Measurements from ENCODE around the gene SSTR5. TPM values are rescaled to one million over a fixed set of nuclear protein-coding genes. Genes with fewer than 3 reads are reported as not detected.
A peak's percentile ranks its signal among the peaks of the same experiment; 100 is the strongest.

The SSTR5 gene
- polyA plus RNA-seq, 1 experiment: not detected

DNA sequence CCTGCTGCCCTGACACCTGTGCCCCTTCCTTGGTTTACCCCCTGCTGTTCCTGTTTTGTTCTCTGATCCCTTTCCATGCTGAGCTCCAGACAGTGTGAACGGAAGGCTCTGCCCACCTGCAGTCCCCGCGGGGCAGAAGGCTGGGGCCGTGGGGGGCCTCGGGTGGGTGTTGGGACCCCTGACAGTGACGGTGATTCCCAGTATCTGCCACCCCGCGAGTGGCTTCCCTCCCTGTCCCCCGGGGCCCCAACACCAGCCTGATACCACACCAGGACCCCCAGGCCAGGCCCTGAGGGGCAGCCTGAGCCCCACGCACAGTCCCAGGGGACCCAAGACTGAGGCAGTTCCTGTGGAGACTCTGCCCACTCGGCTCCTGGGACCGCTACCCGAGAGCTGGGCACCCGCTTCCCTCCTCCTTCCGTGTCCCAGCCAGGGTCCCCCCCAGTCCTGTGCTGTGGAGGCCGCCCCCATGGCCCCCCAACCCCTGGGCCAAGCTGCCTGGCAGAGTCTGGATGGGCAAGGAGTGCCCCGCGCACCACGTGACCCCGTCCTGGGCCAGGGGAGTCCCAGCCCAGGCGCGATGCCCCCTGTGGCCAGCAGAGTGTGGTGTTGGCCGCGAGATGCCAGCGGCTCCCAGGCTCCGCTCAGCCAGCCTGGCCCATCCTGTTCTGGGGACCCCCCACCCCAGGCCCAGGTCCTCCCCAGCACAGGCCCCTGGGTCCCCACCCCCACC is 33.5 kb downstream of the SSTR5 start:
- ChIA-PET POLR2A (no interaction called here), CTCF (interaction anchor here (0.6 to 2.7 kb wide), 3 partner anchors 87 to 397 kb away, joined by 3 to 13 read pairs (median 4); no protein-coding TSS in a partner anchor)
- peaks cover 32% of the 10 kb centered on the region for H3K27me3 ChIP-seq (ENCODE audit: control insufficient read depth, insufficient read depth, low read length)

DNA sequence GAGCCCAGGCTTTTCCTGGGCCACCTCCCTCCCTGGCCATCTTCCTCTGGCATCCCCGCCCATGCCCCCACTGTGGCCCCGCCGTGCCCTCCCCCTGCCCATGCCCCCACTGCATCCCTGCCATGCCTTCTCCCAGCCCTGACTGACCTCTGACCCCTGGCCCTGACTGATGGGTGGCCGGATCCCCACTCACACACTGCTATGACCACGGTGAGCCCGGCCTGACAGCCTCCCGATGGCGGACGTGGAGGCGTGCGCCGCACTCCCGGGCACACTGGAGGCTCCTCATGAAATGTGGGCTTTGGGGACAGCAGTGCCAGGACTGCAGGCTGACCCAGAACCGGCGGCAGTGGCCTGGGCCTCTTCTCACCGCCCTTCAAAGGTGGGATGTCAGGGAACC is 34.1 kb downstream of the SSTR5 start:
- POLR2A ChIA-PET: no interaction called here
- H3K27me3 ChIP-seq (ENCODE audit: control insufficient read depth, insufficient read depth, low read length): peaks cover 34% of the 10 kb centered on the region
- no peaks in the 10 kb centered on the region; the same call in 1 of the 2 replicates for H3K9me3 ChIP-seq (ENCODE audit: control insufficient read depth, insufficient read depth, low read length)
- H3K27ac ChIP-seq (ENCODE audit: low read depth, low read length): no peak overlapping the region
- no peak for DNase-seq (ENCODE audit: low read depth, low spot score)
- H3K4me3 ChIP-seq (ENCODE audit: low read depth, low read length): no peak overlapping the region
- TF ChIP-seq, protein P1, sequence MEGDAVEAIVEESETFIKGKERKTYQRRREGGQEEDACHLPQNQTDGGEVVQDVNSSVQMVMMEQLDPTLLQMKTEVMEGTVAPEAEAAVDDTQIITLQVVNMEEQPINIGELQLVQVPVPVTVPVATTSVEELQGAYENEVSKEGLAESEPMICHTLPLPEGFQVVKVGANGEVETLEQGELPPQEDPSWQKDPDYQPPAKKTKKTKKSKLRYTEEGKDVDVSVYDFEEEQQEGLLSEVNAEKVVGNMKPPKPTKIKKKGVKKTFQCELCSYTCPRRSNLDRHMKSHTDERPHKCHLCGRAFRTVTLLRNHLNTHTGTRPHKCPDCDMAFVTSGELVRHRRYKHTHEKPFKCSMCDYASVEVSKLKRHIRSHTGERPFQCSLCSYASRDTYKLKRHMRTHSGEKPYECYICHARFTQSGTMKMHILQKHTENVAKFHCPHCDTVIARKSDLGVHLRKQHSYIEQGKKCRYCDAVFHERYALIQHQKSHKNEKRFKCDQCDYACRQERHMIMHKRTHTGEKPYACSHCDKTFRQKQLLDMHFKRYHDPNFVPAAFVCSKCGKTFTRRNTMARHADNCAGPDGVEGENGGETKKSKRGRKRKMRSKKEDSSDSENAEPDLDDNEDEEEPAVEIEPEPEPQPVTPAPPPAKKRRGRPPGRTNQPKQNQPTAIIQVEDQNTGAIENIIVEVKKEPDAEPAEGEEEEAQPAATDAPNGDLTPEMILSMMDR (IDR thresholded peaks at IDR 0.05; ENCODE audit: low read depth, low read length): no peak
- CTCF ChIA-PET: interaction anchor here (0.6 to 2.7 kb wide), 2 partner anchors 87 to 397 kb away, joined by 4 to 13 read pairs; no protein-coding TSS in a partner anchor

More for the DNA sequence above, 33.5 kb downstream of the SSTR5 start:
- TF ChIP-seq, protein P1 (IDR thresholded peaks at IDR 0.05; ENCODE audit: low read depth, low read length): peak; percentile 83
- Histone ChIP-seq H3K9me3 (ENCODE audit: control insufficient read depth, insufficient read depth, low read length) (no peaks in the 10 kb centered on the region; the same call in 1 of the 2 replicates), H3K27ac (ENCODE audit: low read depth, low read length) (no peak overlapping the region), H3K4me3 (ENCODE audit: low read depth, low read length) (no peak overlapping the region)
- peak; percentile 10 for DNase-seq (ENCODE audit: low read depth, low spot score)

DNA sequence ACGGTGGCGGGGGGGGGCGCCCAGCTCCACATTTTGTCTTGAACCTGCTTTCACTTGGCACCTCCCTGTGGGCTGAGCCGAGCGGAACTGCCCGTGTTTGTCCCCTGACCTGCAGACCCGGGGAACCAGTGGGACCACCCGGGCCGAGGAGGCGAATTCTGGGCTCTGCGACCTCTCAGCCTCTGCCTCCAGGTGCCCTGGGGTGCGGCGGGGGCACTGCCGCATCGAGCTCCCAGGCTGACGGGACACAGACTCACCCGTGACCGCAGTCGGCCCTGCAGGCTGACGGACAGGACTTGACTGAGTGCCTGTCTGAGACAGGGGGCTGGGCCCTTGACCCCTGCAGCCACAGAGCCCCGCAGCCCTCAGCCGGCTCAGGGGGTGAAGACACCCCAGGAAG is 34.6 kb downstream of the SSTR5 start:
- ChIA-PET CTCF (interaction anchor here (0.6 to 2.7 kb wide), 2 partner anchors 51 to 86 kb away, joined by 3 to 13 read pairs; no protein-coding TSS in a partner anchor), POLR2A (no interaction called here)
- H3K27me3 ChIP-seq (ENCODE audit: control insufficient read depth, insufficient read depth, low read length): peaks cover 34% of the 10 kb centered on the region
- TF ChIP-seq, protein P1 (IDR thresholded peaks at IDR 0.05; ENCODE audit: low read depth, low read length): no peak
- no peaks in the 10 kb centered on the region; the same call in 1 of the 2 replicates for H3K9me3 ChIP-seq (ENCODE audit: control insufficient read depth, insufficient read depth, low read length)
- no peak overlapping the region for H3K27ac ChIP-seq (ENCODE audit: low read depth, low read length)
- no peak for DNase-seq (ENCODE audit: low read depth, low spot score)
- no peak overlapping the region for H3K4me3 ChIP-seq (ENCODE audit: low read depth, low read length)

DNA sequence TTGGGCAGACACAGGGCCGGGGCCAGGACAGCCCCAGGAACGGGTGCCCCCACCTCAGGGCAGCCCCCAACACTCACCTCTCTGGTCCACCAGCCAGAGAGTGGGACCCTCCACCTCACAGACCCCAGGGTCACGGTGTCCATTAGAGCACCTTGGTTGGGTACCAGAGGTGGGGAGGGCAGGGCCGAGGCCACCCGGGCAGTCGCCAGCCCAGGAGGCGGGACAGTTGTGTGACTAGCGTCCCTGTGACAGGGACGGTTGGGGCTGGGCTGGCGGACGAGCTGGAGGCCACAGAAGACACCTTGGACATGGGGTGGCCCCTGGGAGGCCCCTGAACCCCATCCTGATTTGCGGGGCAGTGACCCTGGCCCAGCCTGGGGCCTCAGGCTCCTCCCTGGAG is 35.2 kb downstream of the SSTR5 start:
- Histone ChIP-seq H3K27ac (ENCODE audit: low read depth, low read length) (no peak overlapping the region), H3K4me3 (ENCODE audit: low read depth, low read length) (no peak overlapping the region), H3K9me3 (ENCODE audit: control insufficient read depth, insufficient read depth, low read length) (no peaks in the 10 kb centered on the region; the same call in 1 of the 2 replicates), H3K27me3 (ENCODE audit: control insufficient read depth, insufficient read depth, low read length) (peaks cover 34% of the 10 kb centered on the region)
- CTCF ChIA-PET: interaction anchor here (2.7 kb wide), 1 partner anchor 85 kb away, joined by 13 read pairs; no protein-coding TSS in a partner anchor
- TF ChIP-seq, protein P1 (IDR thresholded peaks at IDR 0.05; ENCODE audit: low read depth, low read length): no peak
- POLR2A ChIA-PET: no interaction called here
- no peak for DNase-seq (ENCODE audit: low read depth, low spot score)

Measured in AG04450 (cell line).